Urothelium cell line (cell line): Measurements from ENCODE around the gene PCBD1.

Source experiments
- DNase-seq: peaks from one replicate; pipeline ENCODE4 v3.0.0; 2011; ENCODE audit warnings: low spot score, mixed read lengths
- FAIRE-seq: peaks from 2 replicates; lab custom pipeline; 2011; peaks lifted over from hg19 to GRCh38; lab: Jason Lieb, UNC

Gene PCBD1

DNA sequence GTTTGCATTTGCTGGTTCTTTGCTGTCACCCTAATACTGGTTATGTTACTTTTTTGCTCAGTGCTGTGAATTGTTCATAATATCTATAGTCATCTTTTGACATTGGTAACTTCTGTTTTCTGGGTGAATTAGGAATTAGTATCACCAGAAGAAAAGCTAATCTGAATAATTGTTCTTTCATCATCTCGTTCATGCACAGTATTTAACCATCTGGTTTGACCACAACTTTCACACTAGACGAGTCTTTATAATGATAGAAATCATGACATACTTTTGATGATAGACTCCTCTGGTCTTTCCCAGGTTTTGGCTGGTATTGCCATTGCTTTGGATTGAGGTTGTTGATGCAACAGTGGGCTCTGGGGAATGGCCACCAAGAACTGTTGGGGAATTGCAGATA is 47.5 kb downstream of the PCBD1 start:
- DNase-seq (no peak), FAIRE-seq (no peak)

DNA sequence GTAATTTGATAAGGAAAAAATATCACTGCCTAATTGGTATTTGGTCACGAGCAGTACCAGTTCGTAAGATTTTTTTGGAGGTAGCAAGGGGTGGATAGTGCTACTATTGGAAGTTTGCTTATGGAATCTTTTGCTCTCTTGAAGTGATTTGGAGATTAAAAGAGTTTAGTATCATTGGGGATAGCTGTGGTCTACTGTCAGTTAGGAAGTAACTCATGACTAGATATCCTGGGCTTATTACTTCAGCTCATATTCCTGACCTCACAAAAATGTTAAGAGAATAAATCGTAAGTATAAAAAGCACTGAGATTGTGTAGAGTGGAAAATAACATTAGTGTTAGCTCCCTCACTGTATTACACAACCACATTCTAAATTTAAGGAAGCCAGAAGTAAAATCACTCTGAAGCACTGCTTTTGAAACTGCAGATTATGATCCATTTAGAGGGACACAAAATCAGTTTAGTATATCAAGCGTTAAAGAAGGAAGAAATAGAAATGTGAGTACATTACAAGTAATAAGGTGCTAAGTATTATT is 50.0 kb downstream of the PCBD1 start:
- DNase-seq (no peak), FAIRE-seq (no peak)

DNA sequence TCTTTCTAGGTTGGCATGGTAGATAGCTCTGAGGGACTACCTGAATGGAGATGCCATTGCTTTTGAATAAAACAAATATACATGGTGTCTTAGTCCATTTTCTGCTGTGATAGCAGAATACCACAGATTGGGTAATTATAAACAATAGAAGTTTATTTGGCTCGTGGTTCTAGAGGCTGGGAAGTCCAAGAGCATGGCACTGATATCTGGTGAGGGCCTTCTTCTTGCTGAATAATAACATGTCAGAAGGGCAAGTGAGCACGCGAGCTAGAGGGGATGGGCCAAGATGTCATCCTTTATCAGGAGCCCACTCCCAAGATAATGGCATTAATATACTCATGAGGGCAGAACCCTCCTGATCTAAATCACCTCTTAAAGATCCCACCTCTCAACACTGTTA is 50.7 kb downstream of the PCBD1 start:
- no peak for FAIRE-seq
- no peak for DNase-seq

DNA sequence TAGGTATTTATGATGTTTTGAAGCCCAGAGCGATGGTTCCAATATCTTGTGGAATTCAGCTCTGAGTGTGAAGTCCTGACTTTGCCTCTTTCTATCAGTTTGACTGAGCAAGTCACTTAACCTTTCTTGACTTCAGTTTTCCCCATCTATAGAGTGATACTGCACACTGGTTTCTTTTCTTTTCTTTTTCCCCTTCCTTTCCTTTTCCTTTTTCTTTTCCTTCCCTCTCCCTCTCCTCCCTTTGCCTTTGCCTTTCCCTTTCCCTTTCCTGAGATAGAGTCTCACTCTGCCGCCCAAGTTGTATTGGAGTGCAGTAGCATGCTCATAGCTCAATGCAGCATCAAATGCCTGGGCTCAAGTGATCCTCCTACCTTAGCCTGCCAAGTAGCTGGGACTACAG is 52.0 kb downstream of the PCBD1 start:
- FAIRE-seq = no peak
- no peak for DNase-seq

DNA sequence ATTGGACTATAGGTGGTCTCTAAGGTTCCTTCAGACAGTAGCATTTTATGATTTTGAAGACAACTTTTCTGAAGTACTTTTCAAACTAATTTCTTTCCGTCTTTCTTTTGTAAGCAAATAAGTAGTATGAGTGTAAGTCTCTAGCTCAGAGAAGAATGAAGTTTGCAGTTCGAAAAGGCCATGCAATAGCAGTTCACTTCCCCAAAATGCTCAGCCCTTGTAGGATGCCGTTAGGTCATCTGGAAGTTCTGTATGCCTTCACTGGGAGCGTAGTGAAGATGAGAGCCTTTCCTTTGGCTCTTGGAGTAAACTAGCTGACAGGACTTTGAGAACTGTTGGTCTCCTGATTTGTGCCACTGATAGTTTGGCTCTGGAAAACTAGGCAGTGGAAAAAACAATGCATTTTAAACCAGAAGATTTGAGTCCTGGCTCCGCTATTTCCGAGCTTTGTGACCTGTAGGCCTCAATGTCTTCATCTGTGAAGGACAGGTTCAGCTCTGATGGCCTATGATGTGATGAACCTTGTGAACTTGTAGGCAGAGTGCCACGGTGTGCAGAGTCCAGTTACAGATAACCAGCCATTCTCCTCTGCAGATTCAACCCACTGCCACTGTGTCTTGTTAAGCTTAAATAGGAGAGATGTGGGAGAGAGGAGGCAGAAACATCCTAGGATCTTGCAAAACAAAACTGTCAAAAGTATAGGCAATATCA is 53.8 kb downstream of the PCBD1 start:
- no peak for FAIRE-seq
- DNase-seq = no peak

DNA sequence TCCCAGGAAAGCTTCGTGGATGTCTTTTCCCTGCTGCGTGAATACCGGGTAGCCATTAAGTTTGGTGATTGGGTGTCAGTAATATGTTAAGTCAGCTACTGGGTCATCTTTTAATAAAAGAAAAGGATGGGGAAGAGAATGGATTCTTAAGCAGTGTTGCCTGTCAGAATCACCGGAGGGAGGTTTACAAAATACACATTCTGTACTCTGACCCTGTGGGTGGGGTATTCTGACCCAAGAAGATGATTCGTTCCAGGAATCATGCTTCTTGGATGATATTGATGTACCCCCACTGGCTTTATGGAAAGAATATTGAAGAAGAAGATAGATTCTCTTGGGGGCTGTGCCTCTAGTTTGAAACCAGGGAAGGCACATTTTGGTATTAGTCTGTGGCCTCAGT is 54.3 kb downstream of the PCBD1 start:
- FAIRE-seq (no peak), DNase-seq (no peak)

DNA sequence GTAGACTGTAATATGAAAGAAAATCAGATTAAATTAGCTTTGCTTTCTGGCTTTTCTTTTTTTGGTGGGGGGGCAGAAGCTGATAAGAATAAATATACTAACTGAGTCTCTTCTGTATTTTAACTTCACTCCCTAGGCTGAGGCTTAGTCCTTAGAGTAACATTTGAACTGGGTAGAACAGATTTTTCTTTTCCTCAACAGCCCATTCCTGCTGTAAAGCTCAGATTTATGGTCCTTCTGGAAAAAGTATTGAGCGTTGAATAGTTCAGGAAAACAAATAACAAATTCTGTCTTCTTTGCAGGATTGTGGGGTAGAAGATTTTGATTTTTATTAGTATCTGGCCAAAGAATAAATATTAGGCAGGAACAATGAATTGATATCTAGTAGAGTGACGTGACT is 54.8 kb downstream of the PCBD1 start:
- DNase-seq (no peak), FAIRE-seq (no peak)
